ENCODE measurements around the gene PTBP2. TPM values are rescaled to one million over a fixed set of nuclear protein-coding genes. Genes with fewer than 3 reads are reported as not detected.

PTBP2 gene
- total RNA-seq, 1 donor from 2014 or later: 61.5 TPM

DNA sequence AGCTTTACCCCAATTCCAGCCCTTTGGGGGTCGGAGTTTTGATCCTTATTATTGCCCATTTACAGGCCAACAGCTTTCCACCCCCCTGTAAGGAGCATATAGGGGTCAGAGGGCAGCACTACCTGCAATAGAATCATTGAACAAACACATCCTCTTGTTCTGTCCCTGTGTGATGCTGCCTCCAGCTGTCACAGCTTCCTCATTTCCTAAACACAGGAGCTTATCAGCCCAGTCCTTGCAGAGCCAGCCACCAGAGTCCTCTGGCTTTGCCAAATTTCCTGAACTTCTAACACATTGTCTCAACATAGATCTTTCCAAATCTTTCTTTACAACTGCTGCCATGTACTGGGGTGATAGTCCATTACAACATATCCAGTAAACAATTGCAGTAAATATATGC lies 32.8 kb upstream of the PTBP2 start:
- Mint-ChIP-seq H3K36me3 (no peaks in the 10 kb centered on the region), H3K9me3 (peaks cover 14% of the 10 kb centered on the region), H3K4me3 (no peak overlapping the region), H3K27ac (no peak overlapping the region), H3K4me1 (peaks cover 4% of the 10 kb centered on the region), H3K27me3 (ENCODE audit: low read depth) (no peaks in the 10 kb centered on the region)
- TF ChIP-seq, protein P1, sequence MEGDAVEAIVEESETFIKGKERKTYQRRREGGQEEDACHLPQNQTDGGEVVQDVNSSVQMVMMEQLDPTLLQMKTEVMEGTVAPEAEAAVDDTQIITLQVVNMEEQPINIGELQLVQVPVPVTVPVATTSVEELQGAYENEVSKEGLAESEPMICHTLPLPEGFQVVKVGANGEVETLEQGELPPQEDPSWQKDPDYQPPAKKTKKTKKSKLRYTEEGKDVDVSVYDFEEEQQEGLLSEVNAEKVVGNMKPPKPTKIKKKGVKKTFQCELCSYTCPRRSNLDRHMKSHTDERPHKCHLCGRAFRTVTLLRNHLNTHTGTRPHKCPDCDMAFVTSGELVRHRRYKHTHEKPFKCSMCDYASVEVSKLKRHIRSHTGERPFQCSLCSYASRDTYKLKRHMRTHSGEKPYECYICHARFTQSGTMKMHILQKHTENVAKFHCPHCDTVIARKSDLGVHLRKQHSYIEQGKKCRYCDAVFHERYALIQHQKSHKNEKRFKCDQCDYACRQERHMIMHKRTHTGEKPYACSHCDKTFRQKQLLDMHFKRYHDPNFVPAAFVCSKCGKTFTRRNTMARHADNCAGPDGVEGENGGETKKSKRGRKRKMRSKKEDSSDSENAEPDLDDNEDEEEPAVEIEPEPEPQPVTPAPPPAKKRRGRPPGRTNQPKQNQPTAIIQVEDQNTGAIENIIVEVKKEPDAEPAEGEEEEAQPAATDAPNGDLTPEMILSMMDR (IDR thresholded peaks at IDR 0.05; ENCODE audit: unreplicated experiment): no peak
- DNase-seq (ENCODE audit: low spot score in 2 of 2, unreplicated experiment in 2 of 2): no peak

- H3K36me3 Mint-ChIP-seq: no peaks in the 10 kb centered on the region
- no peak overlapping the region for H3K27ac Mint-ChIP-seq
- H3K4me1 Mint-ChIP-seq: peaks cover 6% of the 10 kb centered on the region
- H3K27me3 Mint-ChIP-seq (ENCODE audit: low read depth): no peaks in the 10 kb centered on the region
- DNase-seq (ENCODE audit: low spot score in 2 of 2, unreplicated experiment in 2 of 2): no peak
- H3K9me3 Mint-ChIP-seq: peaks cover 22% of the 10 kb centered on the region
- H3K4me3 Mint-ChIP-seq: no peak overlapping the region
- TF ChIP-seq, protein P1 (IDR thresholded peaks at IDR 0.05; ENCODE audit: unreplicated experiment): no peak
Measured at GRCh38 chr1:96695954-96696353, 25.6 kb upstream of the PTBP2 start.

- TF ChIP-seq, protein P1 (IDR thresholded peaks at IDR 0.05; ENCODE audit: unreplicated experiment): no peak
- H3K27ac Mint-ChIP-seq: peak overlapping the region; percentile 16
- no peak overlapping the region for H3K4me3 Mint-ChIP-seq
- DNase-seq (ENCODE audit: low spot score in 2 of 2, unreplicated experiment in 2 of 2): no peak
- no peaks in the 10 kb centered on the region for H3K36me3 Mint-ChIP-seq
- H3K9me3 Mint-ChIP-seq: peaks cover 11% of the 10 kb centered on the region
- no peaks in the 10 kb centered on the region for H3K27me3 Mint-ChIP-seq (ENCODE audit: low read depth)
- peaks cover 21% of the 10 kb centered on the region for H3K4me1 Mint-ChIP-seq
Measured at GRCh38 chr1:96698342-96698983, 23.1 kb upstream of the PTBP2 start.

- Mint-ChIP-seq H3K4me1 (peaks cover 29% of the 10 kb centered on the region), H3K9me3 (peaks cover 5% of the 10 kb centered on the region), H3K4me3 (no peak overlapping the region), H3K27ac (no peak overlapping the region), H3K27me3 (ENCODE audit: low read depth) (no peaks in the 10 kb centered on the region), H3K36me3 (no peaks in the 10 kb centered on the region)
- TF ChIP-seq, protein P1 (IDR thresholded peaks at IDR 0.05; ENCODE audit: unreplicated experiment): no peak
- DNase-seq (ENCODE audit: low spot score in 2 of 2, unreplicated experiment in 2 of 2): no peak
Measured at GRCh38 chr1:96703186-96703585, 18.4 kb upstream of the PTBP2 start.

GRCh38 chr1:96707023-96707422 lies 14.6 kb upstream of the PTBP2 start:
- Mint-ChIP-seq H3K4me1 (peaks cover 25% of the 10 kb centered on the region), H3K9me3 (no peaks in the 10 kb centered on the region), H3K36me3 (no peaks in the 10 kb centered on the region), H3K27ac (no peak overlapping the region), H3K4me3 (no peak overlapping the region), H3K27me3 (ENCODE audit: low read depth) (no peaks in the 10 kb centered on the region)
- TF ChIP-seq, protein P1 (IDR thresholded peaks at IDR 0.05; ENCODE audit: unreplicated experiment): no peak
- DNase-seq (ENCODE audit: low spot score in 2 of 2, unreplicated experiment in 2 of 2): no peak
